BE2C (cell line): Measurements from ENCODE around the gene DOHH. TPM values are rescaled to one million over a fixed set of nuclear protein-coding genes. Genes with fewer than 3 reads are reported as not detected.
A peak's percentile ranks its signal among the peaks of the same experiment; 100 is the strongest.

Experiments
- DNase-seq: peaks from one replicate; pipeline ENCODE4 v3.0.0-alpha.2; 2020
- H3K27me3 ChIP-seq: fragments of 250-450 bp; sonication (Bioruptor Pico); 2 replicates; pipeline ENCODE4 v1.5.1; 2020; ENCODE audit warnings: mild to moderate bottlenecking
- H3K36me3 ChIP-seq: fragments of 250-450 bp; sonication (Bioruptor Pico); 2 replicates; pipeline ENCODE4 v1.5.1; 2020; ENCODE audit warnings: mild to moderate bottlenecking
- H3K4me1 ChIP-seq: fragments of 250-450 bp; sonication (Bioruptor Pico); 2 replicates; pipeline ENCODE4 v1.5.1; 2020
- H3K4me3 ChIP-seq: 2 replicates; pipeline ENCODE4 v1.5.1; 2011; ENCODE audit warnings: low read depth, low read length
- H3K9me3 ChIP-seq: fragments of 250-450 bp; sonication (Bioruptor Pico); 2 replicates; pipeline ENCODE4 v1.5.1; 2020
- polyA plus RNA-seq: library from polyadenylated mRNA; unstranded; fragments of >200 nt; gene quantifications from one replicate; pipeline ENCODE4 v1.2.1, GENCODE V29; 2012; ENCODE audit warnings: low read depth, missing spikeins; ENCODE audit not compliant: insufficient read length, insufficient read depth
- TF ChIP-seq, protein P1 (sequence below): IDR thresholded peaks from 2 replicates; pipeline ENCODE4 v1.5.1; 2012; ENCODE audit warnings: mild to moderate bottlenecking, low read depth, low read length

The DOHH gene, protein sequence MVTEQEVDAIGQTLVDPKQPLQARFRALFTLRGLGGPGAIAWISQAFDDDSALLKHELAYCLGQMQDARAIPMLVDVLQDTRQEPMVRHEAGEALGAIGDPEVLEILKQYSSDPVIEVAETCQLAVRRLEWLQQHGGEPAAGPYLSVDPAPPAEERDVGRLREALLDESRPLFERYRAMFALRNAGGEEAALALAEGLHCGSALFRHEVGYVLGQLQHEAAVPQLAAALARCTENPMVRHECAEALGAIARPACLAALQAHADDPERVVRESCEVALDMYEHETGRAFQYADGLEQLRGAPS
- polyA plus RNA-seq, result 76.3 TPM

DNA sequence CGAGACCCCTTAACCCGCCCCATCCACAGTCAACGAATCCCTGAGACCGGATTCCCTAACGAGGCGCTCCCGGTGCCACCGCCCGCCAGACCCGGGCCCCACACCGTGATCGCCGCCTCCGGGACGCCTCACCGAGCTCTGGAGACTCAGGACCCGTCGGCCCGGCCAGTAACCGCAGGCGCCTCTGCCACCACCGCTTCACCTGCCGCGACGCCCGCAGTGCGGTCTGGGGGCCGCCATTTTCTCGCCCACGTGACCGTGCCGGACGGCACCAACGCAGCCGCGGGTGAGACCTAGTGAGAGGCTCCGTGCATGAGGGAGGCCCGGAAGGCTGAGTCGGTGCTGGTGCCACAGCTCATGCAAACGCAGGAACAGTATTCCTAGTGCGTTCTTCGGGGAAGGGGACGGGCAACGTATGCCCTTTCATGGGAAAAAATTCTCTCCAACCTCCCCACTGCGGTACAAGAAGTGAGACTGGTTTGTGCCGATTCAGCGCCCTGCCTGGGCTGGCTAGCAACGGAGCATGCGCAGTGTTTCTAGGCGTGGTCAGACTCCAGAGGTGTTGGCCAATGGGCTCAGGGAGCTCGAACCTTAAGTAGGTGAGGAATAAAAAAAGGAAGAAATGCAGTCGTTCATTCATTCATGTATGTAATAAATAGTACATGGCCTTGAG lies at the start of gene DOHH:
Gene DOHH, minus strand, starts transcription at position 246 of the 673 bp plus-strand sequence. CDS start 3,860 bp downstream, outside the sequence.
- no peaks in the 10 kb centered on the region for H3K9me3 ChIP-seq
- H3K4me3 ChIP-seq, result peak within 1 kb of the TSS; percentile 100
- no peaks in the 10 kb centered on the region; the same call in none of the 2 replicates for H3K4me1 ChIP-seq
- no peaks in the 10 kb centered on the region for H3K27me3 ChIP-seq
- TF ChIP-seq, protein P1, sequence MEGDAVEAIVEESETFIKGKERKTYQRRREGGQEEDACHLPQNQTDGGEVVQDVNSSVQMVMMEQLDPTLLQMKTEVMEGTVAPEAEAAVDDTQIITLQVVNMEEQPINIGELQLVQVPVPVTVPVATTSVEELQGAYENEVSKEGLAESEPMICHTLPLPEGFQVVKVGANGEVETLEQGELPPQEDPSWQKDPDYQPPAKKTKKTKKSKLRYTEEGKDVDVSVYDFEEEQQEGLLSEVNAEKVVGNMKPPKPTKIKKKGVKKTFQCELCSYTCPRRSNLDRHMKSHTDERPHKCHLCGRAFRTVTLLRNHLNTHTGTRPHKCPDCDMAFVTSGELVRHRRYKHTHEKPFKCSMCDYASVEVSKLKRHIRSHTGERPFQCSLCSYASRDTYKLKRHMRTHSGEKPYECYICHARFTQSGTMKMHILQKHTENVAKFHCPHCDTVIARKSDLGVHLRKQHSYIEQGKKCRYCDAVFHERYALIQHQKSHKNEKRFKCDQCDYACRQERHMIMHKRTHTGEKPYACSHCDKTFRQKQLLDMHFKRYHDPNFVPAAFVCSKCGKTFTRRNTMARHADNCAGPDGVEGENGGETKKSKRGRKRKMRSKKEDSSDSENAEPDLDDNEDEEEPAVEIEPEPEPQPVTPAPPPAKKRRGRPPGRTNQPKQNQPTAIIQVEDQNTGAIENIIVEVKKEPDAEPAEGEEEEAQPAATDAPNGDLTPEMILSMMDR, result no peak
- peak; percentile 95 for DNase-seq
- peaks cover 18% of the 10 kb centered on the region for H3K36me3 ChIP-seq

DNA sequence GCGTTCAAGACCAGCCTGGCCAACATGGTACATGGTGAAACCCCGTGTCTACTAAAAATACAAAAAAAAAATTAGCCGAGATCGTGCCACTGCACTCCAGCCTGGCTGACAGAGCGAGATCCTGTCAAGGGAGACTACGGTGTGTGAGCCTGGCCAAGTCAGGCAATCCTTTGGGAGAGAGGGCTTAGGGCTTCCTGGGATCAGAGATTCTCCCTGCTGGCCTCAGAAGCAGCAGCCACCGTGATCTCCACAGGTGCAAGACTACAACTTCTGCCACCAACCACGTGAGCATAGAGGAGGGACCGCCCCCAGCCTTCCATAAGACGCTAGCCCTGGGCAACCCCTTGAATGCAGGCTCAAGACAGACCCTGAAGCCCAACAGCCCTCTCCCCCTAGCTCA lies 49.3 kb upstream of the DOHH start:
- Histone ChIP-seq H3K9me3 (no peaks in the 10 kb centered on the region), H3K4me1 (no peaks in the 10 kb centered on the region), H3K36me3 (peaks cover 22% of the 10 kb centered on the region), H3K27me3 (no peaks in the 10 kb centered on the region), H3K4me3 (no peak overlapping the region)
- DNase-seq, result no peak
- TF ChIP-seq, protein P1, result no peak

DNA sequence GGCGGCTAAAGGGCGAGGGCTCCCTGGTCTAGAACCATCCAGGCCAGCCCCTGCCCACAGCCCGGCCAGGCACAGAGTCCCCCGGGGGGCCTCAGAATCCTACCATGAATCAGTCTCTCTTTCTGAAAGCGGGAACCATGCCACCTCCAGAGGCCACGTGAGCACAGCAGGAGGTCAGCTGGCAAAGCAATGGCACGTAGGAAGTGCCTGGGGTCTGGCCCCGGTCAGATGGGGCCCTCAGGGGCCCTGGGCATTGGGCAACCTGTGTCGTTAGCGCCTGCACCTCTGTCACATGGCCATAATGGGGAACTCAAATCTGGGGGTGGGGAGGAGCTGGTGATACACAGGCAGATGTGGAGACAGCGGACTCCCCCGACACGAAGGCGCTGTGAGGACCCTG lies 48.1 kb upstream of the DOHH start:
- TF ChIP-seq, protein P1, result no peak
- H3K36me3 ChIP-seq, result peaks cover 22% of the 10 kb centered on the region
- no peak overlapping the region for H3K4me3 ChIP-seq
- no peak for DNase-seq
- no peaks in the 10 kb centered on the region for H3K27me3 ChIP-seq
- no peaks in the 10 kb centered on the region for H3K4me1 ChIP-seq
- no peaks in the 10 kb centered on the region for H3K9me3 ChIP-seq

DNA sequence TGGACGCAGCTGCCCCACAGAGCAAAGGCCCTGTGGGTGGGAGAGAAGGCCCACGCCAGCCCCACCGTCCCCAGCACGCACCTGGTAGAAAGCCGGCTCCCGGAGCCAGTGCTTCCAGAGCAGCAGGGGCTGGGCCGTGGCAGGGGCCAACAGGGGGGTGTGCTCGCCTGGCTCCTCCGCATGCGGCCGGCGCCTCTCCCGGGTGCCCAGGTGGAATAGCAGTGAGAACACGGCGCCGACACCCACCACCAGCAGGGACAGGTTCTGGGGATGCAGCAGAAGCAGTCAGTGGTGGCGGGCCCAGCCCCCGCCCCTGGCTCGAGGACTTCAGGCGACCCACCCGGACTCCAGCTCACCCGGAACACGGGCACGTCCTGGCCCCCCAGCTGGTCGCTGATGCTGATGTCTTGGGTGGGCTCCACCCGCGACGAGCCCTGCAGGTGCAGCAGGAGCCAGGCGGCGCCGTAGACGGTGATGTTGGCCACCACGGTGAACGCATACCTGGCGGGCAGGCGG lies 47.4 kb upstream of the DOHH start:
- Histone ChIP-seq H3K27me3 (no peaks in the 10 kb centered on the region), H3K4me1 (no peaks in the 10 kb centered on the region), H3K36me3 (peaks cover 22% of the 10 kb centered on the region), H3K9me3 (no peaks in the 10 kb centered on the region), H3K4me3 (no peak overlapping the region)
- TF ChIP-seq, protein P1, result no peak
- DNase-seq, result no peak

DNA sequence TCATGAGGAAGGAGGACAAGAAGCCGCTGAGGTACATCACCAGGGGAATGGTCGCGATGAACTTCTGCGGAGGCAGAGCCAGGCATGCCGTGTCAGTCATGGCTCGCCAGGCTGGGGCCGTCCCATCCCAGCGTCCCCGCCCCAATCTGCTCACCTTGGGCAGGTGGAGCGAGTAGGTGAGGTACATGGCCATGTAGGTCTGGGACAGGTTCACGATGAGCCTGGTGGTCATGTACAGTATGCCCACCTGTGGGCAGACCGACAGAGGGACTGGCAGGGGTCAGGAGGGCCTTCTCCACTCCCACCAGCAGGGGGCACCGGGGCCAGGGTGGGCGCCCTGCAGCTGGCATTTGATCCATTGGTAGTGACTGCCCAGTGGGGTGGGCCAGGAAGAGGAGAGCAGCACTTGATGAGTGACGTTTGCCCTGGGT lies 46.8 kb upstream of the DOHH start:
- no peaks in the 10 kb centered on the region for H3K9me3 ChIP-seq
- H3K4me3 ChIP-seq, result no peak overlapping the region
- H3K27me3 ChIP-seq, result no peaks in the 10 kb centered on the region
- DNase-seq, result peak; percentile 60
- no peaks in the 10 kb centered on the region for H3K4me1 ChIP-seq
- H3K36me3 ChIP-seq, result peaks cover 22% of the 10 kb centered on the region
- TF ChIP-seq, protein P1, result peak; percentile 60
